ENCODE results near the gene AFF4.
"Not testable (repeated sequence)": the region's sequence is repeated elsewhere in the genome, so short reads cannot be mapped to it uniquely, and the experiment has no call there.

The AFF4 gene

GRCh38 chr5:132856011-132856410, 107.4 kb downstream of the AFF4 start:
- DNase-seq (ENCODE audit: low read depth in 2 of 2): no peak

GRCh38 chr5:132854992-132855391, 108.4 kb downstream of the AFF4 start:
- DNase-seq (ENCODE audit: low read depth in 2 of 2): not testable (repeated sequence)

- no peak for DNase-seq (ENCODE audit: low read depth in 2 of 2)
Observed at GRCh38 chr5:132854301-132854700, 109.1 kb downstream of the AFF4 start.

- no peak for DNase-seq (ENCODE audit: low read depth in 2 of 2)
Observed at GRCh38 chr5:132853790-132854189, 109.6 kb downstream of the AFF4 start.

- DNase-seq (ENCODE audit: low read depth in 2 of 2): no peak
Observed at GRCh38 chr5:132853323-132853722, 110.1 kb downstream of the AFF4 start.

GRCh38 chr5:132850066-132850465, 113.4 kb downstream of the AFF4 start:
- DNase-seq (ENCODE audit: low read depth in 2 of 2): no peak

- no peak for DNase-seq (ENCODE audit: low read depth in 2 of 2)
Observed at GRCh38 chr5:132849347-132849746, 114.1 kb downstream of the AFF4 start.

- no peak for DNase-seq (ENCODE audit: low read depth in 2 of 2)
Observed at GRCh38 chr5:132848270-132848669, 115.2 kb downstream of the AFF4 start.

- DNase-seq (ENCODE audit: low read depth in 2 of 2): no peak
Observed at GRCh38 chr5:132841305-132841704, 122.1 kb downstream of the AFF4 start.

- no peak for DNase-seq (ENCODE audit: low read depth in 2 of 2)
Observed at GRCh38 chr5:132840896-132841295, 122.5 kb downstream of the AFF4 start.

GRCh38 chr5:132840313-132840712, 123.1 kb downstream of the AFF4 start:
- DNase-seq (ENCODE audit: low read depth in 2 of 2): no peak

GRCh38 chr5:132839426-132840301, 123.8 kb downstream of the AFF4 start:
- no peak for DNase-seq (ENCODE audit: low read depth in 2 of 2)

- no peak for DNase-seq (ENCODE audit: low read depth in 2 of 2)
Observed at GRCh38 chr5:132838516-132839282, 124.7 kb downstream of the AFF4 start.

GRCh38 chr5:132837868-132838267, 125.6 kb downstream of the AFF4 start:
- DNase-seq (ENCODE audit: low read depth in 2 of 2): no peak

- DNase-seq (ENCODE audit: low read depth in 2 of 2): no peak
Observed at GRCh38 chr5:132836852-132837251, 126.6 kb downstream of the AFF4 start.

GRCh38 chr5:132834057-132834456, 129.4 kb downstream of the AFF4 start:
- no peak for DNase-seq (ENCODE audit: low read depth in 2 of 2)

- no peak for DNase-seq (ENCODE audit: low read depth in 2 of 2)
Observed at GRCh38 chr5:132832612-132833011, 130.8 kb downstream of the AFF4 start.

- DNase-seq (ENCODE audit: low read depth in 2 of 2): no peak
Observed at GRCh38 chr5:132831095-132831860, 132.2 kb downstream of the AFF4 start.

- no peak for DNase-seq (ENCODE audit: low read depth in 2 of 2)
Observed at GRCh38 chr5:132830436-132831094, 132.9 kb downstream of the AFF4 start, which contains the start of gene SHROOM1. Gene SHROOM1 (minus strand): TSS chr5:132830647. CDS start chr5:132826140, 4,507 bp downstream.

- peak; percentile 49 to 68 for DNase-seq (ENCODE audit: low read depth in 2 of 2)
Observed at GRCh38 chr5:132829742-132830435, 133.5 kb downstream of the AFF4 start.

Measured in stimulated activated CD8-positive, alpha-beta memory T cell treated with anti-CD3 and anti-CD28 coated beads, Interleukin-15, amount 100 ng/mL, for 48 hours (primary cell).